Neural crest cell (in vitro differentiated cells): Measurements from ENCODE around the gene SHISA4. TPM values are rescaled to one million over a fixed set of nuclear protein-coding genes. Genes with fewer than 3 reads are reported as not detected.
A peak's percentile ranks its signal among the peaks of the same experiment; 100 is the strongest.

Experiments
- DNase-seq: peaks from one replicate; pipeline ENCODE4 v3.0.0; 2021; ENCODE audit warnings: low read depth, mixed read lengths, low spot score
- H3K27ac Mint-ChIP-seq: one replicate; pipeline ENCODE4 v1.8.0; 2021; ENCODE audit warnings: mild to moderate bottlenecking, mixed read lengths; ENCODE audit not compliant: unreplicated experiment
- H3K27me3 Mint-ChIP-seq: 2 replicates; pipeline ENCODE4 v1.8.0; 2021; ENCODE audit warnings: low read depth, mild to moderate bottlenecking, mixed read lengths
- H3K36me3 Mint-ChIP-seq: 2 replicates; pipeline ENCODE4 v1.8.0; 2021; ENCODE audit warnings: low read depth, mild to moderate bottlenecking, mixed read lengths
- H3K4me1 Mint-ChIP-seq: 2 replicates; pipeline ENCODE4 v1.8.0; 2021; ENCODE audit warnings: mixed read lengths
- H3K4me3 Mint-ChIP-seq: one replicate; pipeline ENCODE4 v1.8.0; 2021; ENCODE audit warnings: mild to moderate bottlenecking, mixed read lengths
- H3K9me3 Mint-ChIP-seq: 2 replicates; pipeline ENCODE4 v1.8.0; 2021; ENCODE audit warnings: mixed read lengths
- CTCF ChIP-seq: fragments of 200-600 bp; sonication (generic); conservative IDR thresholded peaks from 2 replicates; pipeline ENCODE4 v1.5.0; 2021; ENCODE audit warnings: antibody characterized with exemption, mild to moderate bottlenecking
- total RNA-seq: library from RNA; stranded (reverse); gene quantifications from 2 replicates; pipeline ENCODE4 v1.2.1, GENCODE V29; 2021

Gene SHISA4
- total RNA-seq, 1 donor from 2014 or later: 10.8 TPM

- TF ChIP-seq CTCF: no peak
Measured at GRCh38 chr1:201845331-201846083, 43.2 kb upstream of the SHISA4 start.

GRCh38 chr1:201847150-201847549 is 41.5 kb upstream of the SHISA4 start:
- Mint-ChIP-seq H3K36me3 (peaks cover 3% of the 10 kb centered on the region), H3K9me3 (no peaks in the 10 kb centered on the region)

More at GRCh38 chr1:201845331-201846083, 43.2 kb upstream of the SHISA4 start:
- Mint-ChIP-seq H3K9me3 (no peaks in the 10 kb centered on the region), H3K27me3 (no peaks in the 10 kb centered on the region), H3K4me3 (no peak overlapping the region), H3K4me1 (peaks cover 10% of the 10 kb centered on the region), H3K27ac (no peak overlapping the region), H3K36me3 (peaks cover 3% of the 10 kb centered on the region)
- no peak for DNase-seq

GRCh38 chr1:201848230-201848629 is 40.5 kb upstream of the SHISA4 start:
- peaks cover 8% of the 10 kb centered on the region for H3K36me3 Mint-ChIP-seq
- no peaks in the 10 kb centered on the region for H3K9me3 Mint-ChIP-seq
- no peak overlapping the region for H3K4me3 Mint-ChIP-seq
- H3K27ac Mint-ChIP-seq: no peak overlapping the region
- TF ChIP-seq CTCF: no peak
- no peaks in the 10 kb centered on the region for H3K27me3 Mint-ChIP-seq
- no peak for DNase-seq
- peaks cover 10% of the 10 kb centered on the region for H3K4me1 Mint-ChIP-seq

More at GRCh38 chr1:201847150-201847549, 41.5 kb upstream of the SHISA4 start:
- Mint-ChIP-seq H3K27ac (peak overlapping the region; percentile 70), H3K4me3 (no peak overlapping the region), H3K27me3 (no peaks in the 10 kb centered on the region), H3K4me1 (peaks cover 10% of the 10 kb centered on the region)
- TF ChIP-seq CTCF: no peak
- no peak for DNase-seq

- Mint-ChIP-seq H3K9me3 (no peaks in the 10 kb centered on the region), H3K27ac (no peak overlapping the region), H3K4me3 (no peak overlapping the region), H3K27me3 (no peaks in the 10 kb centered on the region), H3K36me3 (peaks cover 8% of the 10 kb centered on the region), H3K4me1 (peaks cover 10% of the 10 kb centered on the region)
- DNase-seq: no peak
- TF ChIP-seq CTCF: no peak
Measured at GRCh38 chr1:201849372-201850052, 39.2 kb upstream of the SHISA4 start.

GRCh38 chr1:201850053-201850397 is 38.7 kb upstream of the SHISA4 start:
- no peak for TF ChIP-seq CTCF
- Mint-ChIP-seq H3K4me3 (no peak overlapping the region), H3K36me3 (peaks cover 8% of the 10 kb centered on the region), H3K4me1 (peaks cover 10% of the 10 kb centered on the region), H3K27ac (no peak overlapping the region), H3K27me3 (no peaks in the 10 kb centered on the region), H3K9me3 (no peaks in the 10 kb centered on the region)
- no peak for DNase-seq
